Epithelial cell of prostate (primary cell): Measurements from ENCODE around the gene GREM2.

Experiments
- DNase-seq: peaks from one replicate; pipeline ENCODE4 v3.0.0-alpha.2; 2011; ENCODE audit warnings: low read depth, low spot score
- H3K27ac ChIP-seq: fragments of 450-650 bp; 2 replicates; pipeline ENCODE4 v1.5.1; 2017; ENCODE audit warnings: mild to moderate bottlenecking

The GREM2 gene

GRCh38 chr1:240567066-240567465, 44.9 kb downstream of the GREM2 start:
- no peak for DNase-seq
- H3K27ac ChIP-seq = no peak overlapping the region

- no peak for DNase-seq
- no peak overlapping the region for H3K27ac ChIP-seq
Measured at GRCh38 chr1:240562779-240563178, 49.2 kb downstream of the GREM2 start.

- DNase-seq = no peak
- H3K27ac ChIP-seq = no peak overlapping the region
Measured at GRCh38 chr1:240562111-240562590, 49.8 kb downstream of the GREM2 start.

GRCh38 chr1:240559781-240560180, 52.2 kb downstream of the GREM2 start:
- H3K27ac ChIP-seq = no peak overlapping the region
- DNase-seq = no peak

- no peak for DNase-seq
- H3K27ac ChIP-seq = no peak overlapping the region
Measured at GRCh38 chr1:240555524-240555923, 56.4 kb downstream of the GREM2 start.

- no peak for DNase-seq
- no peak overlapping the region for H3K27ac ChIP-seq
Measured at GRCh38 chr1:240553351-240553750, 58.6 kb downstream of the GREM2 start.

- H3K27ac ChIP-seq = no peak overlapping the region
- DNase-seq = no peak
Measured at GRCh38 chr1:240539769-240540414, 72.1 kb downstream of the GREM2 start.

- no peak overlapping the region for H3K27ac ChIP-seq
- no peak for DNase-seq
Measured at GRCh38 chr1:240538776-240539430, 73.1 kb downstream of the GREM2 start.

- DNase-seq = no peak
- no peak overlapping the region for H3K27ac ChIP-seq
Measured at GRCh38 chr1:240533154-240533780, 78.7 kb downstream of the GREM2 start.

GRCh38 chr1:240528591-240528990, 83.4 kb downstream of the GREM2 start:
- DNase-seq = no peak
- H3K27ac ChIP-seq = no peak overlapping the region

- no peak overlapping the region for H3K27ac ChIP-seq
Measured at GRCh38 chr1:240527086-240527485, 84.9 kb downstream of the GREM2 start.

GRCh38 chr1:240526312-240526711, 85.6 kb downstream of the GREM2 start:
- H3K27ac ChIP-seq = no peak overlapping the region
- DNase-seq = no peak

More at GRCh38 chr1:240527086-240527485, 84.9 kb downstream of the GREM2 start:
- no peak for DNase-seq

- H3K27ac ChIP-seq = no peak overlapping the region
- no peak for DNase-seq
Measured at GRCh38 chr1:240524356-240525069, 87.4 kb downstream of the GREM2 start.

- no peak overlapping the region for H3K27ac ChIP-seq
- DNase-seq = no peak
Measured at GRCh38 chr1:240522122-240522822, 89.7 kb downstream of the GREM2 start.

GRCh38 chr1:240517891-240518290, 94.1 kb downstream of the GREM2 start:
- no peak for DNase-seq
- H3K27ac ChIP-seq = no peak overlapping the region

GRCh38 chr1:240516069-240516468, 95.9 kb downstream of the GREM2 start:
- H3K27ac ChIP-seq = no peak overlapping the region
- DNase-seq = no peak

GRCh38 chr1:240515505-240515904, 96.5 kb downstream of the GREM2 start:
- H3K27ac ChIP-seq = no peak overlapping the region

GRCh38 chr1:240511789-240512188, 100.2 kb downstream of the GREM2 start:
- DNase-seq = no peak
- H3K27ac ChIP-seq = no peak overlapping the region

More at GRCh38 chr1:240515505-240515904, 96.5 kb downstream of the GREM2 start:
- DNase-seq = no peak

- no peak for DNase-seq
- no peak overlapping the region for H3K27ac ChIP-seq
Measured at GRCh38 chr1:240508950-240509349, 103.0 kb downstream of the GREM2 start.

- H3K27ac ChIP-seq = no peak overlapping the region
- no peak for DNase-seq
Measured at GRCh38 chr1:240508201-240508600, 103.8 kb downstream of the GREM2 start.
